ENCODE measurements around the gene ALDH1A3.

The ALDH1A3 gene

DNA sequence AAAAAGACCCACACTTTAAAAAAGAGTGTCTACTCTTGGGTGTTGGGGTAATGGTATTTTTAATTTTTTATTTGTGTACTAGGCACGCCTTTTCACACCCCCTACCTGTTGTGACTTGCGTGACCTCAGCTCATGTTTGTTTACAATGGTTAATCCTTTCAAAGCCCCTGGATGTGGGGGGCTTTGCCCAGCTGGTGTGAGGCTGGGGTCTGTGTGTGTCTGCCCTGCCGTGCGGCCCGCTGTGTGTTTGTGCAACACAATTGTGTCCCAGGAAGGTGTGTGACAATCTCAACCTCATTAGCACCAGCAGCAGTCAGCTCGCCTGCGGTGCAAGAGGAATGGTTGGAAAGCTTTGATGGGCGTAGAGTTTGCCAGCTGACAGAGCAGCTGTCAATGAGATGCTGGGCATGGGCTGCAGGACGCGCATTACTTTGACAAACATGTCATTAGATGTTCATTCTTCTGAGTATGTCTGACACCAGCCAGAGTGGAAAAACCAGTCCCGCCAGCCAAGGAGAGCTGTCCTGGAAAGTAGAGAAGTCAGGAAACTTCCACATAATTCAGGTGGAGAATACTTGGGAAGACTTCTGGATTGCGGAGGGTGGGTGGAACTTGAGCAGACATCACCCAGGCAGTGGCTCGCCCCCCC lies 49.1 kb downstream of the ALDH1A3 start:
- no peaks in the 10 kb centered on the region for H3K27me3 ChIP-seq (ENCODE audit: insufficient read depth, poor library complexity, severe bottlenecking)
- no peak overlapping the region for H3K4me3 ChIP-seq (replicated peaks; ENCODE audit: insufficient read depth, low read length)
- no peak for DNase-seq (ENCODE audit: low read depth in 1 of 2, low spot score in 1 of 2)
- H3K27ac ChIP-seq (replicated peaks): no peak overlapping the region
- TF ChIP-seq SPI1 (IDR thresholded peaks at IDR 0.05; ENCODE audit: borderline replicate concordance, low read depth) (no peak), POLR2AphosphoS5 (IDR thresholded peaks at IDR 0.05; ENCODE audit: low read depth) (no peak), REST (IDR thresholded peaks at IDR 0.05; ENCODE audit: insufficient replicate concordance, low read depth) (no peak), GABPA (IDR thresholded peaks at IDR 0.05; ENCODE audit: low read depth) (no peak)
- TF ChIP-seq, protein P1, sequence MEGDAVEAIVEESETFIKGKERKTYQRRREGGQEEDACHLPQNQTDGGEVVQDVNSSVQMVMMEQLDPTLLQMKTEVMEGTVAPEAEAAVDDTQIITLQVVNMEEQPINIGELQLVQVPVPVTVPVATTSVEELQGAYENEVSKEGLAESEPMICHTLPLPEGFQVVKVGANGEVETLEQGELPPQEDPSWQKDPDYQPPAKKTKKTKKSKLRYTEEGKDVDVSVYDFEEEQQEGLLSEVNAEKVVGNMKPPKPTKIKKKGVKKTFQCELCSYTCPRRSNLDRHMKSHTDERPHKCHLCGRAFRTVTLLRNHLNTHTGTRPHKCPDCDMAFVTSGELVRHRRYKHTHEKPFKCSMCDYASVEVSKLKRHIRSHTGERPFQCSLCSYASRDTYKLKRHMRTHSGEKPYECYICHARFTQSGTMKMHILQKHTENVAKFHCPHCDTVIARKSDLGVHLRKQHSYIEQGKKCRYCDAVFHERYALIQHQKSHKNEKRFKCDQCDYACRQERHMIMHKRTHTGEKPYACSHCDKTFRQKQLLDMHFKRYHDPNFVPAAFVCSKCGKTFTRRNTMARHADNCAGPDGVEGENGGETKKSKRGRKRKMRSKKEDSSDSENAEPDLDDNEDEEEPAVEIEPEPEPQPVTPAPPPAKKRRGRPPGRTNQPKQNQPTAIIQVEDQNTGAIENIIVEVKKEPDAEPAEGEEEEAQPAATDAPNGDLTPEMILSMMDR (IDR thresholded peaks at IDR 0.05; ENCODE audit: insufficient read depth, low read length): no peak

DNA sequence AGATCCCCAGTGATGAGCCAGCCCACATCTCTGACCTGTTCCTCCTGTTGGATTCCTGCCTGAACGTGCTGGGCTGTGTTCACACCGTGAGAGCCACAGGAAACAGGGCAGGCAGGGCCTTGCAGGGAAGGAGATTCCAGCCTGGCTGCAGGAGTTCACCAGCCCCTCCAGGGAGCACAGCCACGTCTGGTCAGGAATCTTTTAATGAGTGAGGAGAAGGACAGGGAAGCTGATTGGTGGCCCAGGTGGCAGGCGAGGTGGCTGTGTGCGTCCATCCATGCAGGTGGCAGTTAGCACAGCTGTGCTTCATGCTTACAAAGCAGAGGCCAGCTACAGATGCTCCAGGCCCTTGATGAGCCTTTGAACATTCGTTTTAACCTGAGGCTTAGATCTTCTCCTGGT lies 50.0 kb downstream of the ALDH1A3 start:
- Histone ChIP-seq H3K4me3 (replicated peaks; ENCODE audit: insufficient read depth, low read length) (no peak overlapping the region), H3K27ac (replicated peaks) (no peak overlapping the region), H3K27me3 (ENCODE audit: insufficient read depth, poor library complexity, severe bottlenecking) (no peaks in the 10 kb centered on the region)
- DNase-seq (ENCODE audit: low read depth in 1 of 2, low spot score in 1 of 2): no peak
- TF ChIP-seq, protein P1 (IDR thresholded peaks at IDR 0.05; ENCODE audit: insufficient read depth, low read length): no peak
- TF ChIP-seq POLR2AphosphoS5 (IDR thresholded peaks at IDR 0.05; ENCODE audit: low read depth): no peak
- TF ChIP-seq GABPA (IDR thresholded peaks at IDR 0.05; ENCODE audit: low read depth): no peak
- TF ChIP-seq REST (IDR thresholded peaks at IDR 0.05; ENCODE audit: insufficient replicate concordance, low read depth): no peak
- TF ChIP-seq SPI1 (IDR thresholded peaks at IDR 0.05; ENCODE audit: borderline replicate concordance, low read depth): no peak

DNA sequence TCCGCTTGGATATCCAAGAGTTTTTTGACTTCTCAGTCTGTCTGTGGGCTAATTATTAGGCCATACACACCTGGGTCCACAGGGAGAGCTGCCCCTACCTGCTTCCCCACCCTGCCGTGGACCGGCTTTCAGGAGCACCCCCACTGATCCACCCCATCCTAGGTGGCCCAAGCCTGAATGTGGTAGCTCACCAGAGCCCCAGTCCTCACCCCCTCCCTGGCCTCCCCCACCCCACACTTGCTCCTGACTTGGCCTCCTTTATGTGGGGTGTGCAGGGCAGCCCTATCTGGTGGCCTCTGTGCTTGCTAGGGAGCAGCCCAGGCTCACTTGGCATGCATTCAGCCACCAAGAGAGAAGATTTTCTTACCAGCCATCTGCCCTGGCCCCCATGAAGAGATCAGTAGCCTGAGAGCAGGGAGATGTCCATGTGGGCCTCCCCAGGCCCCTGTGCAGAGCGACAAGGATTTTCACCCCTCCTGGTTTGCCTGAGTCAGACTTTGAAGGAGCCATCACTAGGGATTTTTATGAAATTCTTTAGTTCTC lies 50.7 kb downstream of the ALDH1A3 start:
- H3K27me3 ChIP-seq (ENCODE audit: insufficient read depth, poor library complexity, severe bottlenecking): no peaks in the 10 kb centered on the region
- no peak for DNase-seq (ENCODE audit: low read depth in 1 of 2, low spot score in 1 of 2)
- TF ChIP-seq, protein P1 (IDR thresholded peaks at IDR 0.05; ENCODE audit: insufficient read depth, low read length): no peak
- TF ChIP-seq SPI1 (IDR thresholded peaks at IDR 0.05; ENCODE audit: borderline replicate concordance, low read depth) (no peak), POLR2AphosphoS5 (IDR thresholded peaks at IDR 0.05; ENCODE audit: low read depth) (no peak), REST (IDR thresholded peaks at IDR 0.05; ENCODE audit: insufficient replicate concordance, low read depth) (no peak), GABPA (IDR thresholded peaks at IDR 0.05; ENCODE audit: low read depth) (no peak)
- no peak overlapping the region for H3K4me3 ChIP-seq (replicated peaks; ENCODE audit: insufficient read depth, low read length)
- no peak overlapping the region for H3K27ac ChIP-seq (replicated peaks)

Data from HL-60 (cell line).